Activated CD4-positive, CD25-positive, alpha-beta regulatory T cell (primary cell): ENCODE data around the gene BRMS1.
"Not testable (repeated sequence)": the region's sequence is repeated elsewhere in the genome, so short reads cannot be mapped to it uniquely, and the experiment has no call there.

Source experiments
- DNase-seq, 4 experiments: peaks; one replicate each; lab custom pipeline; 2025; lab: John Stamatoyannopoulos, UW

The BRMS1 gene

GRCh38 chr11:66322732-66323427 is 22.0 kb downstream of the BRMS1 start:
- DNase-seq = no peak

DNA sequence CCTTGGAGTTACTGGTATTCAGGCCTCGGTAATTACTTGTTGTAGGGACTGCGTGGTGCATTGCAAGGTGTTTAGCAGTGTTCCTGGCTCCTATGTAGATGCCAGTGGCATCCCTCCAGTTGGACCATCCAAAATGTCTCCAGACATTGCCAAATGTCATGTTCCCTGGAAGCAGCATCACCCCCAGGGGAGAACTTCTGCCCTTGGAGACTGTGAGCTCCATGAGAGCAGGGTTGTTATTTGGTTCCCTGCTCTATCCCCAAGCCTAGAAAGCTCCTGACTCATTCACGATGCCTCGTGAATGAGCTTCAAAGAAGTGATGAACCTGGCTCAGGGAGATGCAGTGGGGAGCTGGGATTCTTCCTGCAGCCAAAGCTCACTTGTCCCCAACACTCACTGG is 23.3 kb downstream of the BRMS1 start:
- no peak for DNase-seq

DNA sequence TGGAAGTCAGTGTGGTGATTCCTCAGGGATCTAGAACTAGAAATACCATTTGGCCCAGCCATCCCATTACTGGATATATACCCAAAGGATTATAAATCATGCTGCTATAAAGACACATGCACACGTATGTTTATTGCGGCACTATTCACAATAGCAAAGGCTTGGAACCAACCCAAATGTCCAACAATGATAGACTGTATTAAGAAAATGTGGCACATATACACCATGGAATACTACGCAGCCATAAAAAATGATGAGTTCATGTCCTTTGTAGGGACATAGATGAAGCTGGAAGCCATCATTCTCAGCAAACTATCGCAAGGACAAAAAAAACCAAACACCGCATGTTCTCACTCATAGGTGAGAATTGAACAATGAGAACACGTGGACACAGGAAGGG is 24.2 kb downstream of the BRMS1 start:
- not testable (repeated sequence) for DNase-seq

- not testable (repeated sequence) for DNase-seq
These were observed 24.6 kb downstream of the BRMS1 start for GRCh38 chr11:66320289-66320688.

DNA sequence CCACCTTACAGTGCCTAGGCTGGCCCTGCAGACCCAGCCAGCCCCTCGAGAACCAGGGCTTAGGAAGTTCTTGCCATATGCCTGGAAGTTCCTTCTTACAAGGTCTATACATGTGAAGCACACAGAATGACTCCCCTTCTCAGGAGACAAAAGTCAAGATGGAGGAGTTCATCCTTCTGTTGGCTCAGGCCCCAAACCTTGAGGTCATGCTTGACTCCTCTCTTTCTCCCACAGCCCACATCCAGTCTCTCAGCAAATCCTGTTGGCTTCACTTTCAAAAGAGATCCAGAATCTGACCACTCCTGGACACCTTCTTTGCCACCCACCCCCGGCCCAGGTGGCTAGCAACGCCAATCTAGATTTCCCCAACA is 26.3 kb downstream of the BRMS1 start:
- DNase-seq = no peak

- DNase-seq = peak in 1 of 4 experiments; percentile 30
These were observed 26.9 kb downstream of the BRMS1 start for GRCh38 chr11:66317723-66318599.

DNA sequence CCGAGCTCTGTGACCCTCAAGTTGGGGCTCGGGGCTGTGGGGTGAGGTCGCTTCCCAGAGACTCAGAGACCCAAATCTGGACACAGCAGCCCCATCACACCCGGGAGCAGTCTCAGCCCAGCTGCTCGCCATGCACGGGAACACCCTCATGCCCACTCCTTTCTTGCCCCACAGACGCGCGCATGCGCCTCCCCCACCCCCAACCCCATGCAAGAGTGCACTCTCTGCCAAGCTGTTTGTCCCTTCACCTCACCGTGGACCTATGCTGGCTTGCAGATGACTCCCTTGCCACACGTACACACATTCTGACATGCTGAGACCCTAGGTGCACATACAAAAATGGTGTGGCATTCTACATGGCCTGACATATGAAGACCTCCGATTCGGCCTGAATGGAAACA is 27.6 kb downstream of the BRMS1 start:
- no peak for DNase-seq

GRCh38 chr11:66316849-66317251 is 28.1 kb downstream of the BRMS1 start, which contains the start of gene CD248:
CD248 (minus strand) TSS chr11:66317044; CDS start chr11:66317027, 17 bp downstream.
- DNase-seq = no peak

GRCh38 chr11:66315921-66316811 is 28.7 kb downstream of the BRMS1 start:
- DNase-seq = no peak

GRCh38 chr11:66315498-66315885 is 29.4 kb downstream of the BRMS1 start:
- DNase-seq = no peak

DNA sequence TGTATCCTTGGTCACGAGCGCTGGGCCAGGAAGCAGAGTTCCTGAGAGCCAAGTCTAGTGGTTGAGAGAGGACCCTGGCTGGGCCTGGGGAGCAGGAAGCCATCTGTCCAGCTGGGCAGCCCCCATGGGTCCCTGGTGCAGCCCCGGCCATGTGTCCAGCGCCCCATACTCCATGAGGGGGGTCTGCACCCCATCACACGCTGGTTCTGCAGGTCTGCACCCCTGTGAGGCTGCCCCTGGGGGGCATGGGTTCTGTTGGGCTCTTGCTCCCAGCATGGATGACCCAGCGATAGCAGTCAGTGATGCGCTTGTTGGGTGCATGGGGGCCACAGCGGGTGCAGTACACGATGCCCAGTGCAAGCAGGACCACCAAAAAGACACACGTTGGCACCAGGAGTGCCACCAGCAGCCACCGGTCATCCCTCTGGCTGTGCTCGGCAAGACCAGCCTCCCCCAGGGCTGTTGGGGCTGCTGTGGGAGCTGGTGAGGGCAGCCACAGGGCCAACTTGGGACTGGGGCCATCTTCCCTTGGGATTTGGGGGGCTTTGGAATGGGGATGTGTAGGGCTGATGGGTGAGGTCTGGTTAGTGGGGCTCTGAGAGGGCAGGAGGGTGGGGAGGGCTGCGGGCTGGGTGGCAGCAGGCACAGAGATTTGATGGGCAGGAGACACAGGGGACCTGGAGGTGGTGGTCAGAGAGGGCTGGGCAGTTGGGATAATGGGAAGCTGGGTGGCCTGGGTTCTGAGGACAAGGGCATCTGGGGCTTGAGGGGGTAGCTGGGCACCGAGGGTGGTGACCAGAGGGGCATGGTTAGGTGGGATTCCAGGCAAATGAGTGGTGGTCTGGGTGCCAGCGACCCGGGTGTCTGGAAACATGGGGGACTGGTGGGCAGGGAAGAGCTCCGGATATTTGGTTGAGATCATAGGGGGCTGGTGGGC is 30.1 kb downstream of the BRMS1 start:
- DNase-seq = no peak

- no peak for DNase-seq
These were observed 30.8 kb downstream of the BRMS1 start for GRCh38 chr11:66314186-66314501.

GRCh38 chr11:66313321-66314185 is 31.4 kb downstream of the BRMS1 start:
- no peak for DNase-seq

DNA sequence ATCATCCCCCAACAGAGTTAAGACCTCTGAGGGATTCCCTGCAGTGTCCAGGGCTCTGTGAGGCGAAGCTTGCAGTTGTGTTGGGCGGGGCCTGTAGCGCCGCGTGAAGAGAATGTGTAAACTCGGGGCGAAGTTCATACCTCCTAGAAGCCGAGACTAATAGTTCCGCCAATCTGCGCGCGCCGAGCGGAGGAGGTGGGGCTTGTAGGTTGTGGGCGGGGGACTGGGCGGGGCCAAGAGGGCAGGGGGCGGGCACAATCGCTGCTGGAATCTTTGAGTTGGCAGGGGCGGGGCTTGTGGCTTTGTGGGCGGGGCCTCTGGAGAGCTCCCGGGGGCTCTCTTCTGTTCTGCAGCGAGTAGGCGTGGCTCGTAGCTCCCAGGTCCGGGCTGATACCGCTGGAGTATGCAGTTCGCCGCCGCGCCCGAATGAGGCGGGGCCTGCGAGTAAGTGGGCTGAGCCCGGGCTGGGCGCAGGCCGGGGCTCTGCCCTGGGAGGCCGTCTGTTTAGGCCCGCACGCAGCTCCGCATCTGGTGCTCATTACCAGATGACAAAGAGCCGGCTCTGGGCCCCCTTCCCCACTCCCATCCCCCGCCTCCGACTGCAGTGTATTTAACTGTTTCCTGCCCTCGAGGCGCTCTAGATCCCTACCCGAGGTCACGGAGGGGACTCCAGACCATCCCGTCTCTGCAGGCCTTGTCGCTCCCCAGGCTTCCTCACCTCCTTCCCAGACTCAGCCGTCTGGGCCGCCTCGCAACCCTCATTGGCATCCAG is 32.2 kb downstream of the BRMS1 start:
- peak; percentile 95 to 99 (median 98) for DNase-seq

- peak; percentile 81 to 97 (median 92) for DNase-seq
These were observed 32.8 kb downstream of the BRMS1 start for GRCh38 chr11:66311965-66312548.

DNA sequence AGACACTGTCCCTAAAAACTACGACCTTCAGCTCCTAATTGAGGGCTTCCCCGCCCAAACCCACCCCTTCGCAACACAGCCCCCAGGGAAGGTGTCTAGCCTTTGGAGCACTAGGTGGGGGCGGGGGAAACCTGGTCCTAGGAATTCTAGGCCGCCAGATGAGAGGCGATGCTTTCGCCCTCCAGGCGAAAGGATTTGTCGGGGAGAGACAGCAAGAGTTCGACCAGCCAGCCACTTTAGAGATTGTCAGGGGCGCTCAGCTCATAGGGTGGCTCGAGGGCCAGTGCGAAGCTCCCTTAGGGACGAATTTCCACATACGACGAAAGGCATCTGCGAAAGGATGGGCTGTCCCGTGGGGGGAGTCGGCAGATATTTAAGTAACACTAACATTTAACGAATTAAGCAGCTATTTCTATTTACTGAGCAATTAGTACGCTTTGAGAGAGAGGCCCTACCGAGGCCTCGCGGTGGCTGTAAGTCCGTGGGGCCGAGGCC is 33.4 kb downstream of the BRMS1 start:
- DNase-seq = no peak

GRCh38 chr11:66310803-66311440 is 34.0 kb downstream of the BRMS1 start:
- DNase-seq = not testable (repeated sequence)

GRCh38 chr11:66310324-66310723 is 34.6 kb downstream of the BRMS1 start:
- DNase-seq = no peak
